GM21717 (cell line): ENCODE results near the gene ARPP19.
"Not testable (repeated sequence)": the region's sequence is repeated elsewhere in the genome, so short reads cannot be mapped to it uniquely, and the experiment has no call there.

ENCODE experiments used
- ATAC-seq: cut with Tn5 transposase; IDR thresholded peaks from one replicate; pipeline ENCODE4 v1.9.1; 2021; ENCODE audit warnings: mild to moderate bottlenecking, moderate library complexity; ENCODE audit not compliant: unreplicated experiment

The ARPP19 gene

GRCh38 chr15:52551762-52552161, 17.1 kb downstream of the ARPP19 start:
- ATAC-seq, result no peak

- ATAC-seq, result not testable (repeated sequence)
Measured at GRCh38 chr15:52551186-52551585, 17.6 kb downstream of the ARPP19 start.

GRCh38 chr15:52546031-52546751, 22.6 kb downstream of the ARPP19 start:
- no peak for ATAC-seq

GRCh38 chr15:52540374-52541012, 28.3 kb downstream of the ARPP19 start:
- ATAC-seq, result no peak

GRCh38 chr15:52537459-52537858, 31.4 kb downstream of the ARPP19 start:
- ATAC-seq, result no peak

- ATAC-seq, result no peak
Measured at GRCh38 chr15:52532427-52532826, 36.4 kb downstream of the ARPP19 start.

GRCh38 chr15:52529940-52530339, 38.9 kb downstream of the ARPP19 start:
- ATAC-seq, result no peak

GRCh38 chr15:52529341-52529924, 39.4 kb downstream of the ARPP19 start:
- ATAC-seq, result peak; percentile 2

- ATAC-seq, result peak; percentile 88
Measured at GRCh38 chr15:52528564-52529340, 40.1 kb downstream of the ARPP19 start, which contains the start of gene MYO5A. Gene MYO5A, minus strand, starts transcription at chr15:52528880. Its CDS starts 74 bp downstream, at chr15:52528806.

GRCh38 chr15:52527911-52528563, 40.8 kb downstream of the ARPP19 start:
- no peak for ATAC-seq

- no peak for ATAC-seq
Measured at GRCh38 chr15:52527196-52527910, 41.5 kb downstream of the ARPP19 start.

GRCh38 chr15:52524223-52525136, 44.4 kb downstream of the ARPP19 start:
- ATAC-seq, result no peak

- no peak for ATAC-seq
Measured at GRCh38 chr15:52523647-52524046, 45.2 kb downstream of the ARPP19 start.

- ATAC-seq, result no peak
Measured at GRCh38 chr15:52523192-52523591, 45.6 kb downstream of the ARPP19 start.

GRCh38 chr15:52521682-52522081, 47.1 kb downstream of the ARPP19 start:
- no peak for ATAC-seq

GRCh38 chr15:52520421-52520820, 48.4 kb downstream of the ARPP19 start:
- ATAC-seq, result no peak

- no peak for ATAC-seq
Measured at GRCh38 chr15:52518487-52519371, 50.1 kb downstream of the ARPP19 start.

GRCh38 chr15:52517014-52517413, 51.8 kb downstream of the ARPP19 start:
- ATAC-seq, result no peak
